ENCODE measurements around the gene LILRA1. TPM values are rescaled to one million over a fixed set of nuclear protein-coding genes. Genes with fewer than 3 reads are reported as not detected.
"Not testable (repeated sequence)": the region's sequence is repeated elsewhere in the genome, so short reads cannot be mapped to it uniquely, and the experiment has no call there.

Gene LILRA1
- total RNA-seq, 1 experiment from 2014 or later: not detected

- intact Hi-C loops (cut with micrococcal nuclease); H3K27ac ChIP-seq (ENCODE audit: low read depth, low read length); H4K20me1 ChIP-seq (ENCODE audit: insufficient read depth); RAD21 ChIA-PET (ENCODE audit: low non-redundant PET in 1 of 2, low total read pairs in 2 of 2, uncharacterized antibody in 2 of 2, unreplicated experiment in 2 of 2); H3K9ac ChIP-seq (ENCODE audit: low read length); DNase-seq (ENCODE audit: low read depth, low spot score); H3K9me2 ChIP-seq (ENCODE audit: insufficient read depth); POLR2A ChIA-PET; H3K79me2 ChIP-seq (ENCODE audit: insufficient read depth, low read length); H3K9me3 ChIP-seq (ENCODE audit: control insufficient read depth in 1 of 2, insufficient read depth in 1 of 2, low read depth in 1 of 2, low read length in 2 of 2); CTCF ChIA-PET; H2AFZ ChIP-seq (ENCODE audit: low read depth, low read length, poor library complexity, severe bottlenecking); H3K4me2 ChIP-seq (ENCODE audit: low read length); H3K4me1 ChIP-seq (ENCODE audit: control insufficient read depth in 1 of 2, insufficient read depth in 2 of 2, low read length in 2 of 2); ATAC-seq; BruUV-seq (replicated peaks); H3K36me3 ChIP-seq (ENCODE audit: control insufficient read depth in 1 of 2, insufficient read depth in 2 of 2, low read length in 2 of 2); H3K4me3 ChIP-seq (replicated peaks in 1 of 2; ENCODE audit: low read depth in 1 of 2, low read length in 2 of 2): not testable (repeated sequence)
- H3K27me3 ChIP-seq (ENCODE audit: insufficient read depth, low read length): peaks cover 73% of the 10 kb centered on the region
Observed at GRCh38 chr19:54593931-54594626, 647 bp downstream of the LILRA1 start.

GRCh38 chr19:54594737-54595136 lies 1.3 kb downstream of the LILRA1 start:
- Histone ChIP-seq H3K4me1 (ENCODE audit: control insufficient read depth in 1 of 2, insufficient read depth in 2 of 2, low read length in 2 of 2) (no peaks in the 10 kb centered on the region), H3K9me2 (ENCODE audit: insufficient read depth) (no peaks in the 10 kb centered on the region), H4K20me1 (ENCODE audit: insufficient read depth) (no peaks in the 10 kb centered on the region), H2AFZ (ENCODE audit: low read depth, low read length, poor library complexity, severe bottlenecking) (no peak overlapping the region), H3K27ac (ENCODE audit: low read depth, low read length) (no peak overlapping the region), H3K27me3 (ENCODE audit: insufficient read depth, low read length) (peaks cover 71% of the 10 kb centered on the region), H3K4me2 (ENCODE audit: low read length) (no peak overlapping the region), H3K79me2 (ENCODE audit: insufficient read depth, low read length) (no peaks in the 10 kb centered on the region), H3K36me3 (ENCODE audit: control insufficient read depth in 1 of 2, insufficient read depth in 2 of 2, low read length in 2 of 2) (no peaks in the 10 kb centered on the region), H3K9ac (ENCODE audit: low read length) (no peak overlapping the region), H3K4me3 (replicated peaks in 1 of 2; ENCODE audit: low read depth in 1 of 2, low read length in 2 of 2) (no peak overlapping the region), H3K9me3 (ENCODE audit: control insufficient read depth in 1 of 2, insufficient read depth in 1 of 2, low read depth in 1 of 2, low read length in 2 of 2) (no peaks in the 10 kb centered on the region)
- ATAC-seq: no peak
- RAD21 ChIA-PET (ENCODE audit: low non-redundant PET in 1 of 2, low total read pairs in 2 of 2, uncharacterized antibody in 2 of 2, unreplicated experiment in 2 of 2): no interaction called here
- BruUV-seq (replicated peaks): no TSS peak
- CTCF ChIA-PET: no interaction called here
- intact Hi-C loops (cut with micrococcal nuclease): no loop called here
- no peak for DNase-seq (ENCODE audit: low read depth, low spot score)
- POLR2A ChIA-PET: no interaction called here
- TF ChIP-seq ATF3 (IDR thresholded peaks at IDR 0.05) (no peak), EZH2phosphoT487 (IDR thresholded peaks at IDR 0.05; ENCODE audit: borderline replicate concordance) (no peak), CBX3 (IDR thresholded peaks at IDR 0.05; ENCODE audit: low read depth) (no peak), ZNF274 (IDR thresholded peaks at IDR 0.05; ENCODE audit: low read depth, low read length) (no peak), POLR2A (IDR thresholded peaks at IDR 0.05; ENCODE audit: borderline replicate concordance, extremely low read depth, insufficient read depth, insufficient read length) (no peak), REST (IDR thresholded peaks at IDR 0.05; ENCODE audit: low read depth) (no peak), EGR1 (IDR thresholded peaks at IDR 0.05; ENCODE audit: low read depth) (no peak), MAX (IDR thresholded peaks at IDR 0.05) (no peak), TCF7L2 (IDR thresholded peaks at IDR 0.05; ENCODE audit: borderline replicate concordance, extremely low read depth, insufficient read depth, insufficient read length) (no peak), EZH2 (IDR thresholded peaks at IDR 0.05) (no peak), YY1 (IDR thresholded peaks at IDR 0.05; ENCODE audit: extremely low read depth, insufficient replicate concordance, low read depth, low read length) (no peak), JUND (IDR thresholded peaks at IDR 0.05) (no peak), ELF1 (IDR thresholded peaks at IDR 0.05; ENCODE audit: borderline replicate concordance, low read depth) (no peak), SP1 (IDR thresholded peaks at IDR 0.05; ENCODE audit: low read depth) (no peak), ZBTB33 (IDR thresholded peaks at IDR 0.05; ENCODE audit: extremely low read depth, insufficient replicate concordance, low read length) (no peak)
